ENCODE data around the gene UBQLN1. TPM values are rescaled to one million over a fixed set of nuclear protein-coding genes. Genes with fewer than 3 reads are reported as not detected.
"Not testable (repeated sequence)": the region's sequence is repeated elsewhere in the genome, so short reads cannot be mapped to it uniquely, and the experiment has no call there.

The UBQLN1 gene
- total RNA-seq, 2 experiments from 2014 or later = 88.8 to 101 TPM

DNA sequence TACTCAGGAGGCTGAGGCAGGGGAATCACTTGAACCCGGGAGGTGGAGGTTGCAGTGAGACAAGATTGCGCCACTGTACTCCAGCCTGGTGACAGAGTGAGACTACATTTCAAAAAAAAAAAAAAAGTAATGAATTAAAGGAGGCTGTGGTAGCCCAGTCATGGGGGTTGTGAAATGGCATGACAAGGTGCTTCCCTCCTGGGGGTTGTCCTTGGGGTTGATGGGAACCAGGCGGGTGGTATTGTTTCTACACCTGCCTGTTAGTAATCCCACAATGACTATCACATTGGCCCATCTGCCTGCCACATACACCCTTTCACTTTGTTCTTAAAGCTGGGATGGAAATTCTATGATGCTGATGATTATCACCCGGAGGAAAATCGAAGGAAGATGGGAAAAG is 79.2 kb downstream of the UBQLN1 start:
- intact Hi-C loops (cut with micrococcal nuclease) = loop anchor here (10.0 kb wide), 3 partner anchors 186 to 666 kb away; partner anchors contain the start of gene GKAP1
- no peaks in the 10 kb centered on the region for H3K9me3 Mint-ChIP-seq
- CTCF ChIA-PET = interaction anchor here (3.3 kb wide), 1 partner anchor 8 kb away, joined by 12 read pairs; no protein-coding TSS in a partner anchor
- no peak overlapping the region for H3K4me3 Mint-ChIP-seq
- H3K36me3 Mint-ChIP-seq = peaks cover 13% of the 10 kb centered on the region
- H3K27ac Mint-ChIP-seq = no peak overlapping the region
- H3K27me3 Mint-ChIP-seq = no peaks in the 10 kb centered on the region
- POLR2A ChIA-PET = interaction anchor here (0.7 kb wide), 1 partner anchor 24 kb away, joined by 3 read pairs; no protein-coding TSS in a partner anchor
- H3K4me1 Mint-ChIP-seq (ENCODE audit: low read depth) = peaks cover 25% of the 10 kb centered on the region
- peak; percentile 22 for DNase-seq

DNA sequence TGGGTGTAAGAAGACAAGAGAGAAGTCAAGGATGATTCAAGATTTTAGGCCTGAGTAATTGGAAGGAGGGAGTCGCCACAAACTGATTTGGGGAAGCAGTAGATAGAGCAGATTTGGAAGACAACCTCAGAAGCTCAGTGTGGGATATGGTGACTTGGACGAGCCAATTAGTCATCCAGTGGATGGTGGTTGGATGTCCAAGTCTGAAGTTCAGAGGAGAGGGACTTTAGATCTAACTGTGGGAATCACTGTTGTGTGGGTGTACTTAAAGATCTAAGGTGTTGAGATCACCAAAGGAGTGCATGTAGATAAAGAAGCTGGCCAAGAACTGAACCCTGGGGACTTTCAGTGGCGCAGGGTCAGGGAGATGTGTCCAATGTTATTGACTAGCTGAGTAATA is 82.6 kb downstream of the UBQLN1 start:
- intact Hi-C loops (cut with micrococcal nuclease) = loop anchor here (10.0 kb wide), 3 partner anchors 190 to 670 kb away; partner anchors contain the start of gene GKAP1
- H3K36me3 Mint-ChIP-seq = peaks cover 13% of the 10 kb centered on the region
- DNase-seq = no peak
- H3K27ac Mint-ChIP-seq = peak overlapping the region; percentile 2
- ChIA-PET CTCF (interaction anchor here (0.9 to 2.5 kb wide), 2 partner anchors 12 to 24 kb away, joined by 3 to 12 read pairs; no protein-coding TSS in a partner anchor), POLR2A (interaction anchor here (1.1 to 3.3 kb wide), 2 partner anchors 83 to 355 kb away, joined by 3 to 24 read pairs; partner anchors contain the start of genes HNRNPK and UBQLN1)
- peaks cover 29% of the 10 kb centered on the region for H3K4me1 Mint-ChIP-seq (ENCODE audit: low read depth)
- no peak overlapping the region for H3K4me3 Mint-ChIP-seq
- no peaks in the 10 kb centered on the region for H3K9me3 Mint-ChIP-seq
- no peaks in the 10 kb centered on the region for H3K27me3 Mint-ChIP-seq

DNA sequence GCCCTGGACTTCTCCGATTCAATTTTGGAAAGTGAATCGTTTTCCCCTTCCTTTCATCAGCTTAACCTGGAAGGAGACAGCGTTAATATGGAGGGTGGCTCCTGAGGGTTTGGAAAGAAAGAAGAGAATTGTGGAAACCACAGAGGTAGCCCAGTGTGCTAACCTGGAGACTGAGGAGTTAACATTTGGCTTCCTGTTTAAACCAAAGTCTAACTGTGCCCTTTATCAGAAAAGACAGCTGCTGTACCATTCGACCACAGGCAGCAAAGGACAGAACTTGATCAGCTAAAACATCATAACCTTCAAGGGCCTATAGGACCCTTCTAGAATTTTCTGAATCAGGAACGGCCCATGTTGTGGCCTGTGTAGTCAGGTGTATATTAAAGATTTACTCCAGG is 84.1 kb downstream of the UBQLN1 start:
- Mint-ChIP-seq H3K9me3 (no peaks in the 10 kb centered on the region), H3K27me3 (no peaks in the 10 kb centered on the region), H3K36me3 (peaks cover 2% of the 10 kb centered on the region), H3K4me3 (peak overlapping the region; percentile 77), H3K27ac (peak overlapping the region; percentile 93), H3K4me1 (ENCODE audit: low read depth) (peaks cover 26% of the 10 kb centered on the region)
- POLR2A ChIA-PET = interaction anchor here (0.6 to 3.3 kb wide), 3 partner anchors 9 to 297 kb away, joined by 4 to 24 read pairs (median 7); partner anchors contain the start of genes KIF27 and UBQLN1
- no peak for DNase-seq
- intact Hi-C loops (cut with micrococcal nuclease) = loop anchor here (1.0 to 10.0 kb wide), 5 partner anchors 85 to 671 kb away; partner anchors contain the start of genes GKAP1 and KIF27
- CTCF ChIA-PET = interaction anchor here (1.1 to 2.5 kb wide), 8 partner anchors 26 to 670 kb away, joined by 3 to 12 read pairs (median 4); partner anchors contain the start of gene UBQLN1

DNA sequence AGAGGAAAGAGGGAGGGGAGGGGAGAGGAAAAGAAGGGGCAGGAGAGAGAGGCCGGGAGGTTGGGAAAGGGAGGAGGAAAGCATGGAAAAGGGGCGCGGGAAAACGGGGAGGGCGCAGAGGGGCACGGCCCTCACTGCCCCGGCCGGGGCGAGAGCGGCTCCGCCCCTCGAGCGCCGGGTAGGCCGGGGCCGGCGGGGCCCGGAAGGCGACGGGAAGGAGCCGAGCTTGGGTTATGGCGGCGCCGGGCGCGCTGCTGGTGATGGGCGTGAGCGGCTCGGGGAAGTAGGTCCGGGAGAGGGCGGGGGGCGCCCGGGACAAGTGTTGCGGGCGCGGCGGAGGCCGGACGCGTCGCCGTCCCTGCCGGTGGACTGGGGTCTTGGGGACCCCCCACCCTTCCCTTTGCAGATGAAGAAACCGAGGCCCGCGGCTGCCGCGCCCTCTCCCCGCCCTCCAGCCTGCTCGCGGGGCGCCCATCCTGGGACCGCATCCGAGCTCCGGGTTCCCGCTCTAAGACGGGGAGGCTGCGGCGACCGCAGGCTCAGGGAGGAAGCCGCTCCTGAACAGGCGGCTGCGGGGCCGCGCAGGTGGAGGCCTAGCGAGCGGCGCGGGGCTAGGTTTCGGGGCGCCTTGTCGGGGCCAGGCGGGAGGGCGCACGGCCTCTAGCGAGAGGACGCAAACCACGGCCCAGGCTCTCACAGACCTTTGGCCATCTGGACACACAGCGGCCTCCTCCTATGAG is 84.6 kb downstream of the UBQLN1 start, which contains the start of gene IDNK:
IDNK (plus strand) TSS at position 205 of the 740 bp plus-strand sequence; CDS start at position 234, 29 bp downstream.
- Mint-ChIP-seq H3K27me3 (no peaks in the 10 kb centered on the region), H3K4me3 (peak within 1 kb of the TSS; percentile 77), H3K36me3 (peaks cover 2% of the 10 kb centered on the region), H3K27ac (peak within 1 kb of the TSS; percentile 93), H3K9me3 (no peaks in the 10 kb centered on the region), H3K4me1 (ENCODE audit: low read depth) (peaks cover 26% of the 10 kb centered on the region)
- POLR2A ChIA-PET = interaction anchor here (0.6 to 3.3 kb wide), 5 partner anchors 8 to 298 kb away, joined by 3 to 24 read pairs (median 4); partner anchors contain the start of genes KIF27 and UBQLN1
- peak; percentile 76 for DNase-seq
- intact Hi-C loops (cut with micrococcal nuclease) = loop anchor here (1.0 to 10.0 kb wide), 6 partner anchors 85 to 672 kb away; partner anchors contain the start of genes GKAP1, HNRNPK, KIF27 and RMI1
- CTCF ChIA-PET = interaction anchor here (0.6 to 2.5 kb wide), 9 partner anchors 20 to 671 kb away, joined by 3 to 12 read pairs (median 4); partner anchors contain the start of gene UBQLN1

DNA sequence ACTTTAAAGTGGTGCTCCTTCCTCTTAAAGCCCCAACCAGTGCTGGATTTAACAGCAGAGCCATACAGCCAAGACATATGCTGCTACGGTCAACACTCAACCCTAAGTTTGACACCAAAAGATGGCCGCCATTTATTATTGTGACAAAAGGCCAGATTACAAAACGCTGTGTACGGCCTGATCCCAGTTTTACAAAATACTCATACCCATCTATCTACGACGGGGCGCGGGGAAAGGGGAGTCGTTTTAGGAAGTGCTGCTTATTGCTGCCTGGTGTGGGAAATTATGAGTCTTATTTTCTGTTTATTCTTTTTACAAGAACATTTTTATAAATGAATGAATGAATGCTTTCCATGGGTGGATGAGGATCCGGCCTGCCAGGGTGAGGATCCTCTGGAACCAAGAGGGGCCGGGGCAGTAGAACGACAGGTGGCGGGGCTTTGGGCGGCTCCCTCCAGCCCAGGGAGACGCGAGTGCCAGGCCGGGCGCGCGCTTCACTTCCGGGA is 85.3 kb downstream of the UBQLN1 start:
- DNase-seq = no peak
- POLR2A ChIA-PET = interaction anchor here (0.6 to 3.3 kb wide), 4 partner anchors 9 to 299 kb away, joined by 3 to 24 read pairs (median 4); partner anchors contain the start of genes KIF27 and UBQLN1

DNA sequence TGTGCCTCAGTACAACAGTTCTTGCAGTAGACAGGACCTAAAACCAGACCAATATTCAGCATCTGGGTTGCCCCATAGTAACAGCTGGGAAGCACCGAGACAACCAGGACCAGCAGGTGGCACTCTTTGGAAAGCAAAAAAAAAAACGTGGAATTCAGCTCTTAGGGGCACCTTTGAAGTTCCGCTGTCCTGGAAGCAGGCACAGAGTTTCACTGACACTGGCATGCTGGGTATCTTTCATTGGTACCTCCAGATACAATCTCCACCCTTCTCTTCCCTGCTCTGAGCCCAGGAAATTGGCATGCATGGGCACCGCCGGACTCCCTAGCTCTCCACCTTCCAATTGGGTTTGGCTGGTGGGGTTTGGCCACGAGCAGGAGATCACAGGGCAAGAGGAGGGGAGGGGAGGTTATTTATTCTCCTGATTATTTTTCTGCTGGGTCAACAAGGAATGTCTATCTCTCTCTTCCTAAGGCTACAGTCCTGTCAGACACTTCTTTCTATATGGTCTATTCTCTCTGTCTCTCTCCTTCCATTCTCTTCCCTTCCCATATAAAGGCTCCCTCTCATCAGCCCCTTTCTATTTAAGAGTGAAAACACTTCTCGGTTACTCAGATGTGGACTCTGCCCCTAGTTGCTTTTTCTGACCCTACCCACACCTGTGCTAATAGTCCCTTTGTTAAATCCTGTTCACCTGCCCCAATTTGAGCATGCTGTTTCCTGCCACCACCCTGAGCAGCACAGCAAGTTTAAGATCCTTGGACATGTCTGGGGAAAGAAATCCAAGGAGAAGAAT is 86.7 kb downstream of the UBQLN1 start:
- Mint-ChIP-seq H3K4me1 (ENCODE audit: low read depth) (peaks cover 23% of the 10 kb centered on the region), H3K36me3 (peaks cover 2% of the 10 kb centered on the region), H3K27ac (no peak overlapping the region), H3K4me3 (peak overlapping the region; percentile 27), H3K27me3 (no peaks in the 10 kb centered on the region), H3K9me3 (no peaks in the 10 kb centered on the region)
- ChIA-PET POLR2A (interaction anchor here (0.9 kb wide), 2 partner anchors 29 to 87 kb away, joined by 4 to 6 read pairs; partner anchors contain the start of gene UBQLN1), CTCF (interaction anchor here (0.6 to 3.0 kb wide), 18 partner anchors 9 to 640 kb away, joined by 3 to 41 read pairs (median 4); partner anchors contain the start of gene KIF27)
- intact Hi-C loops (cut with micrococcal nuclease) = loop anchor here (1.0 to 10.0 kb wide), 5 partner anchors 28 to 674 kb away; partner anchors contain the start of gene GKAP1
- DNase-seq = peak; percentile 47

More for the DNA sequence above, 85.3 kb downstream of the UBQLN1 start:
- Mint-ChIP-seq H3K4me3 (peak overlapping the region; percentile 77), H3K36me3 (peaks cover 2% of the 10 kb centered on the region), H3K27ac (peak overlapping the region; percentile 93), H3K4me1 (ENCODE audit: low read depth) (peaks cover 26% of the 10 kb centered on the region), H3K27me3 (no peaks in the 10 kb centered on the region), H3K9me3 (no peaks in the 10 kb centered on the region)
- intact Hi-C loops (cut with micrococcal nuclease) = loop anchor here (1.0 to 10.0 kb wide), 4 partner anchors 192 to 672 kb away; partner anchors contain the start of genes GKAP1, HNRNPK and RMI1
- CTCF ChIA-PET = interaction anchor here (1.1 to 2.5 kb wide), 6 partner anchors 27 to 672 kb away, joined by 3 to 12 read pairs (median 5); partner anchors contain the start of gene UBQLN1

DNA sequence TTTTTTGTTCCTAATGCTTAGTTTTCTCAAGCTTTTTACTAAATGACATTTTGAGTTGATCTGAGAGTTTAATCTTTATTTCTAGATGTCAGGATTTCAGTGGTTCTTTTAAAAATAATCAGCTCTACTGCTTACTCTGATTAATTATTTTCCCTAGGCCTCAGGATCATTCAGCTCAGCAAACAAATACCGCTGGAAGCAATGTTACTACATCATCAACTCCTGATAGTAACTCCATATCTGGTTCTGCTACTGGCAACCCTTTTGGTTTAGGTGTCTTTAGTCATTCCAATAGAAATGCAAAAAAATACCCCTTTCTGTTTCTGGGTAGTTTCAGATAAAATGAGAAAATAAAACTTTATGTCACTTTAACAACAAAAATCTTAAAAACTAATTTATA is 90.5 kb downstream of the UBQLN1 start:
- H3K27me3 Mint-ChIP-seq = no peaks in the 10 kb centered on the region
- no peaks in the 10 kb centered on the region for H3K36me3 Mint-ChIP-seq
- ChIA-PET POLR2A (no interaction called here), CTCF (no interaction called here)
- peaks cover 3% of the 10 kb centered on the region for H3K9me3 Mint-ChIP-seq
- H3K4me3 Mint-ChIP-seq = no peak overlapping the region
- no peak overlapping the region for H3K27ac Mint-ChIP-seq
- DNase-seq = no peak
- H3K4me1 Mint-ChIP-seq (ENCODE audit: low read depth) = peaks cover 3% of the 10 kb centered on the region
- intact Hi-C loops (cut with micrococcal nuclease) = no loop called here

DNA sequence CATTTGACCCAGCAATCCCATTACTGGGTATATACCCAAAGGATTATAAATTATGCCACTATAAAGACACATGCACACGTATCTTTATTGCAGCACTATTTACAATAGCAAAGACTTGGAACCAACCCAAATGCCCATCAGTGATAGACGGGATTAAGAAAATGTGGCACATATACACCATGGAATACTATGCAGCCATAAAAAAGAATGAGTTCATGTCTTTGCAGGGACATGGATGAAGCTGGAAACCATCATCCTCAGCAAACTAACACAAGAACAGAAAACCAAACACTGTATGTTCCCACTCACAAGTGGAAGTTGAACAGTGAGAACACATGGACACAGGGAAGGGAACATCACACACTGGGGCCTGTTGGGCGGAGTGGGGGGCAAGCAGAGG is 94.5 kb downstream of the UBQLN1 start:
- H3K4me1 Mint-ChIP-seq (ENCODE audit: low read depth); H3K36me3 Mint-ChIP-seq; H3K27me3 Mint-ChIP-seq; CTCF ChIA-PET; intact Hi-C loops (cut with micrococcal nuclease); H3K9me3 Mint-ChIP-seq; DNase-seq; H3K27ac Mint-ChIP-seq; H3K4me3 Mint-ChIP-seq; POLR2A ChIA-PET: not testable (repeated sequence)

Other genes with a start within 250 kb of the UBQLN1 start
- gene FRMD3, start 169.6 kb downstream of the UBQLN1 start, total RNA-seq = under 1 TPM; 0.27 to 0.62 TPM
- gene IDNK, start 84.8 kb downstream of the UBQLN1 start, total RNA-seq = 1 to 10 TPM; 4.4 to 5.0 TPM
- gene GKAP1, start 109.8 kb upstream of the UBQLN1 start, total RNA-seq = 1 to 10 TPM; 4.2 to 4.6 TPM
- gene KIF27, start 213.5 kb upstream of the UBQLN1 start, total RNA-seq = 1 to 10 TPM; 2.6 to 3.0 TPM